ENCODE measurements around the gene TRAPPC4. TPM values are rescaled to one million over a fixed set of nuclear protein-coding genes. Genes with fewer than 3 reads are reported as not detected.

The TRAPPC4 gene
- total and polyA plus RNA-seq, 2 donors, result 60.4 to 75.9 TPM

- no peak overlapping the region for H3K4me3 ChIP-seq (ENCODE audit: low read length in 2 of 2)
- no peaks in the 10 kb centered on the region for H3K9me3 ChIP-seq (ENCODE audit: control insufficient read depth in 2 of 2, insufficient read depth in 1 of 2, low read length in 1 of 2)
- H3K27me3 ChIP-seq (ENCODE audit: control insufficient read depth in 2 of 2, insufficient read depth in 1 of 2, low read length in 1 of 2), result no peaks in the 10 kb centered on the region
- no peak overlapping the region for H3K27ac ChIP-seq (ENCODE audit: low read depth in 1 of 2, low read length in 1 of 2)
- H3K4me1 ChIP-seq (ENCODE audit: control insufficient read depth in 2 of 2, insufficient read depth in 2 of 2, low read length in 2 of 2), result peaks cover 6 to 16% of the 10 kb centered on the region in 2 donors
- DNase-seq (ENCODE audit: low read depth in 6 of 9, low spot score in 9 of 9), result no peak
- 97% methylated on average over 3 of the region's 3 CpGs for WGBS
- peaks cover 0 to 4% of the 10 kb centered on the region in 2 donors for H3K36me3 ChIP-seq (ENCODE audit: control insufficient read depth in 2 of 2, insufficient read depth in 2 of 2, low read length in 1 of 2)
Measured at GRCh38 chr11:119061256-119061655, 42.7 kb downstream of the TRAPPC4 start.

- 97% methylated on average over 5 of the region's 5 CpGs for WGBS
- DNase-seq (ENCODE audit: low read depth in 6 of 9, low spot score in 9 of 9), result no peak
- H3K4me1 ChIP-seq (ENCODE audit: control insufficient read depth in 2 of 2, insufficient read depth in 2 of 2, low read length in 2 of 2), result peaks cover 10 to 21% of the 10 kb centered on the region in 2 donors
Measured at GRCh38 chr11:119062779-119063178, 44.2 kb downstream of the TRAPPC4 start.

DNA sequence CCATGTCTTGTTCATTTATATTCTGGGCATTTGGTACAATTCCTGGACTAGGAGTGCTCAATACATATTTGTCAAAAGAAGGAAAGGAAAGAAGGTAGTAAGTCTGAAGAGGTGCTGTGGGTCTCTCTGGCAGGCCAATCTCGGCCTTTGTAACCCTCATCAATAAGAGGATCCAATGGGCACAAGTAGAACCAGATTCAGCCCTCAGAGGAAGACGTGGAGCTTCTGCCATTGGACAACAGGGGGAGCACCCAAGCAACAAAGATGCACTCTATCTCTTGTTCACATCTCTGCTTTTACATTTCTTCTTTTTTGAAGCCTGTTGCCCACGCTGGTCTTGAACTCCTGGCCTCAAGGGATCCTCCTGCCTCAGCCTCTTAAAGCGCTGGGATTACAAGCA lies 46.8 kb downstream of the TRAPPC4 start:
- Histone ChIP-seq H3K27ac (ENCODE audit: low read depth in 1 of 2, low read length in 1 of 2) (no peak overlapping the region), H3K4me1 (ENCODE audit: control insufficient read depth in 2 of 2, insufficient read depth in 2 of 2, low read length in 2 of 2) (peaks cover 13 to 24% of the 10 kb centered on the region in 2 donors), H3K36me3 (ENCODE audit: control insufficient read depth in 2 of 2, insufficient read depth in 2 of 2, low read length in 1 of 2) (peaks cover 3 to 4% of the 10 kb centered on the region in 2 donors), H3K9me3 (ENCODE audit: control insufficient read depth in 2 of 2, insufficient read depth in 1 of 2, low read length in 1 of 2) (no peaks in the 10 kb centered on the region), H3K27me3 (ENCODE audit: control insufficient read depth in 2 of 2, insufficient read depth in 1 of 2, low read length in 1 of 2) (no peaks in the 10 kb centered on the region), H3K4me3 (ENCODE audit: low read length in 2 of 2) (no peak overlapping the region)
- DNase-seq (ENCODE audit: low read depth in 6 of 9, low spot score in 9 of 9), result peak in 3 of 9 donors; percentile 27 to 61 (median 44)
- 78% methylated on average over 4 of the region's 4 CpGs for WGBS

More at GRCh38 chr11:119062779-119063178, 44.2 kb downstream of the TRAPPC4 start:
- no peak overlapping the region for H3K4me3 ChIP-seq (ENCODE audit: low read length in 2 of 2)
- no peaks in the 10 kb centered on the region for H3K27me3 ChIP-seq (ENCODE audit: control insufficient read depth in 2 of 2, insufficient read depth in 1 of 2, low read length in 1 of 2)
- H3K9me3 ChIP-seq (ENCODE audit: control insufficient read depth in 2 of 2, insufficient read depth in 1 of 2, low read length in 1 of 2), result no peaks in the 10 kb centered on the region
- no peak overlapping the region for H3K27ac ChIP-seq (ENCODE audit: low read depth in 1 of 2, low read length in 1 of 2)
- H3K36me3 ChIP-seq (ENCODE audit: control insufficient read depth in 2 of 2, insufficient read depth in 2 of 2, low read length in 1 of 2), result peaks cover 0 to 4% of the 10 kb centered on the region in 2 donors

DNA sequence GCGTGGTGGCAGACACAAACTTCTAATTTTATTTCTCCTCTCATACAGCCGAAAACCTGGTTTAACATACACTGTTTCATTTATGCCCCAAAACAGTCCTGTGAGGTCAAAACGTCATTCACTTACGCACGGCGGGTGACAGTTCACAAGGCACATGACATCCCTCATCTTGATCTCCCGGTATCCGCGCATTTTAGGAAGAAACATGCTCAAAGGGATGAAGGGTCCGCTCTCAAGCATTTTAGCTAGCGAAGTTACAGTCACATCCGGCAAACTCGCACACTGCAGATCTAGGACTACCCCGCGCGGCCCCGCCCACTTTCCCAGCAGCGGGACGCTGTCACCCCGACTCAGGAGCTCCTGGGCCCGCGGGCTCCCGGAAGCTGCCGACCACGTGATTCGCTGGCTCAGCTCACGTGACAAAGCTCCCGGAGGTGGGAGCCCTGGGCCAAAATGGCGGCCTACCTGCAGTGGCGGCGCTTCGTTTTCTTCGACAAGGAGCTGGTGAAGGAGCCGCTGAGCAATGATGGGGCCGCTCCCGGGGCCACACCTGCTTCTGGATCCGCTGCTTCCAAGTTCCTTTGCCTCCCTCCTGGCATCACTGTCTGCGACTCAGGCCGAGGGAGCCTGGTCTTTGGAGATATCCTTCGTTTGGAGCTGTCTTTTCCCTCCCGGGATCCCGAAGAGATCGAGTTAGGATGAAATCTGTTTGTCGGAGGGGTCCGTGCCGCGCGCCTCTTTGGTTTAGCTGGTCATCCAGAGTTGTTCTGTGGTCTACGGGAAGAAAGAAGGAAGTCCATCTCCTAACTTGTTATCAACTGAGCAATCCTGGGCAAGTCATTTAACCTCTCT lies 49.0 kb downstream of the TRAPPC4 start, which contains the start of gene VPS11:
VPS11 (plus strand) TSS at position 448 of the 852 bp plus-strand sequence; CDS start at position 454, 6 bp downstream.
- Histone ChIP-seq H3K9me3 (ENCODE audit: control insufficient read depth in 2 of 2, insufficient read depth in 1 of 2, low read length in 1 of 2) (no peaks in the 10 kb centered on the region), H3K27me3 (ENCODE audit: control insufficient read depth in 2 of 2, insufficient read depth in 1 of 2, low read length in 1 of 2) (no peaks in the 10 kb centered on the region), H3K36me3 (ENCODE audit: control insufficient read depth in 2 of 2, insufficient read depth in 2 of 2, low read length in 1 of 2) (peaks cover 19 to 21% of the 10 kb centered on the region in 2 donors), H3K27ac (ENCODE audit: low read depth in 1 of 2, low read length in 1 of 2) (peak within 1 kb of the TSS; percentile 92 to 94), H3K4me1 (ENCODE audit: control insufficient read depth in 2 of 2, insufficient read depth in 2 of 2, low read length in 2 of 2) (peaks cover 13 to 24% of the 10 kb centered on the region in 2 donors), H3K4me3 (ENCODE audit: low read length in 2 of 2) (peak within 1 kb of the TSS; percentile 65 to 100)
- WGBS, result under 1% methylated on average over 49 of the region's 49 CpGs
- peak; percentile 90 to 99 (median 97) for DNase-seq (ENCODE audit: low read depth in 6 of 9, low spot score in 9 of 9)

Other genes starting within 250 kb of the TRAPPC4 start
- gene DDX6, start 227.6 kb upstream of the TRAPPC4 start, total RNA-seq, result 71.1 TPM
- gene DDX6, start 227.6 kb upstream of the TRAPPC4 start, polyA plus RNA-seq, result 54.4 TPM
- 0.57 TPM for gene CXCR5, start 134.9 kb upstream of the TRAPPC4 start, total RNA-seq
- gene CXCR5, start 134.9 kb upstream of the TRAPPC4 start, polyA plus RNA-seq, result 1.3 TPM
- 5.1 TPM for gene BCL9L, start 92.8 kb upstream of the TRAPPC4 start, total RNA-seq
- gene BCL9L, start 92.8 kb upstream of the TRAPPC4 start, polyA plus RNA-seq, result 14.0 TPM
- 0.05 TPM for gene UPK2, start 62.5 kb upstream of the TRAPPC4 start, total RNA-seq
- 2.9 TPM for gene UPK2, start 62.5 kb upstream of the TRAPPC4 start, polyA plus RNA-seq
- 0.19 TPM for gene FOXR1, start 47.0 kb upstream of the TRAPPC4 start, total RNA-seq
- gene FOXR1, start 47.0 kb upstream of the TRAPPC4 start, polyA plus RNA-seq, result not detected
- gene CENATAC, start 20.6 kb upstream of the TRAPPC4 start, total RNA-seq, result 15.5 TPM
- gene CENATAC, start 20.6 kb upstream of the TRAPPC4 start, polyA plus RNA-seq, result 79.1 TPM
- 2,320 TPM for gene RPS25, start 423 bp upstream of the TRAPPC4 start, total RNA-seq
- gene RPS25, start 423 bp upstream of the TRAPPC4 start, polyA plus RNA-seq, result 4,489 TPM
- 8.5 TPM for gene SLC37A4, start 12.1 kb downstream of the TRAPPC4 start, total RNA-seq
- 9.5 TPM for gene SLC37A4, start 12.1 kb downstream of the TRAPPC4 start, polyA plus RNA-seq
- gene HYOU1, start 38.4 kb downstream of the TRAPPC4 start, total RNA-seq, result 65.6 TPM
- 35.5 TPM for gene HYOU1, start 38.4 kb downstream of the TRAPPC4 start, polyA plus RNA-seq
- gene VPS11, start 49.1 kb downstream of the TRAPPC4 start, total RNA-seq, result 29.6 TPM
- 51.4 TPM for gene VPS11, start 49.1 kb downstream of the TRAPPC4 start, polyA plus RNA-seq
- gene HMBS, start 66.1 kb downstream of the TRAPPC4 start, total RNA-seq, result 5.4 TPM
- gene HMBS, start 66.1 kb downstream of the TRAPPC4 start, polyA plus RNA-seq, result 15.5 TPM
- gene DPAGT1, start 83.1 kb downstream of the TRAPPC4 start, total RNA-seq, result 9.6 TPM
- gene DPAGT1, start 83.1 kb downstream of the TRAPPC4 start, polyA plus RNA-seq, result 22.4 TPM
- 4.7 TPM for gene C2CD2L, start 88.6 kb downstream of the TRAPPC4 start, total RNA-seq
- 11.1 TPM for gene C2CD2L, start 88.6 kb downstream of the TRAPPC4 start, polyA plus RNA-seq
- gene HINFP, start 102.8 kb downstream of the TRAPPC4 start, total RNA-seq, result 19.5 TPM
- gene HINFP, start 102.8 kb downstream of the TRAPPC4 start, polyA plus RNA-seq, result 24.0 TPM
- gene ABCG4, start 130.3 kb downstream of the TRAPPC4 start, total RNA-seq, result 0.28 TPM
- 2.8 TPM for gene ABCG4, start 130.3 kb downstream of the TRAPPC4 start, polyA plus RNA-seq
- 5.1 TPM for gene NLRX1, start 150.0 kb downstream of the TRAPPC4 start, total RNA-seq
- 6.5 TPM for gene NLRX1, start 150.0 kb downstream of the TRAPPC4 start, polyA plus RNA-seq
- gene NHERF4, start 166.7 kb downstream of the TRAPPC4 start, total RNA-seq, result not detected
- gene NHERF4, start 166.7 kb downstream of the TRAPPC4 start, polyA plus RNA-seq, result 0.07 TPM
- 9.2 TPM for gene CBL, start 187.6 kb downstream of the TRAPPC4 start, total RNA-seq
- gene CBL, start 187.6 kb downstream of the TRAPPC4 start, polyA plus RNA-seq, result 21.9 TPM